AG04449 (cell line): Measurements from ENCODE around the gene PCP4L1.
"Not testable (repeated sequence)": the region's sequence is repeated elsewhere in the genome, so short reads cannot be mapped to it uniquely, and the experiment has no call there.

Experiments used
- CTCF ChIA-PET: fragments of 350-600 bp; formaldehyde crosslinking; extraction: SDS; loops from one replicate; lab custom pipeline; 2021; ENCODE audit warnings: antibody characterized with exemption; lab: Yijun Ruan, JAX
- POLR2A ChIA-PET: fragments of 400-600, 350-600 bp; formaldehyde crosslinking; extraction: SDS; loops from one replicate; lab custom pipeline; 2020; ENCODE audit warnings: antibody characterized with exemption, inconsistent platforms; lab: Yijun Ruan, JAX
- DNase-seq: peaks from one replicate; pipeline ENCODE4 v3.0.0-alpha.2; 2010; ENCODE audit warnings: low read depth, low spot score
- H3K4me3 ChIP-seq: 2 replicates; pipeline ENCODE4 v1.5.1; 2011; ENCODE audit warnings: low read depth, mild to moderate bottlenecking, control low read depth, low read length
- CTCF ChIP-seq: IDR thresholded peaks from one replicate; pipeline ENCODE4 v1.5.1; 2011; ENCODE audit warnings: mild to moderate bottlenecking, moderate library complexity, low read length, control low read depth, inconsistent platforms; ENCODE audit not compliant: insufficient read depth; ENCODE audit errors: missing control alignments

PCP4L1 gene

DNA sequence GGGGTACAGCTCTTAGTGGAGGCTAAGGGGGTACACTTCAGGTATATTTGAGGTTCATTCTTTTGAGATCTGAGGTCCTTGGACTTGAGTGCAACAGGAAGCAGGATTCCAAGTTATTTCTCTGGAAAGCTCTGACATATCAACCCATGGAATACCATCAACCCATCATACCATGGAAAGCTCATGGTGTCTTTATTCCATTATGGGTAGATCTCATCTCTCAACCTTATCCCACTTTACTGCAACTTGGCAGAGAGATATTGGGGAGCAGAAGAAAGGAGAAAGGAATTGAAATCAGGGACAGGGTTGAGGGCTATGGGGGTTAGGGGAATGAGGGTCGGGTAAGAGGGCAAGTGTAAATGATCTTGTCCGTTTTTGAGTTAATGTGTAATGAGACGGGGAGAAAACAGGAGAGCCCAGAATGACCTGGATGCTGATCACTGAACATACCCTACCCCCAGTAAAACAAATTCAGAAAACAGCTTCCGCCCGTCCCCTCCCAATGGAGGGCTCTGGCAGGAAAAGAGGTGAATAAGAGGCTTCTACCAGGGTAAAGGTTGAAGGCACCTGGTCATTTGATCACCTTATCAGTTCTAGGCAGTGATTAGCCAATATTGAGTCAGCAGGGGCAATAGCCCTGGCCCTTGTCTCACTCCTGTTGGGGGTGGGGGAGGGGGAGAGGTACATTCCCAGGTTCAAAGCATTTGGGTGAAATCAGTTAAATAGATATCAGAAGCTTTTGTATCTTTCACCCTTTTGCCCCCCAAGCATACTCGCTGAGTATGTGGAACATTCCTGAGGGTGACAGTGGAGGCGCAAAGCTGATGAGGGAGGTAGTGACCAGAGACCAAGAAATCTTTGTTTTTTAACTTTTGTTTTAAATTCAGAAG is 34.5 kb upstream of the PCP4L1 start:
- POLR2A ChIA-PET: interaction anchor here (0.6 kb wide), 1 partner anchor 22 kb away, joined by 3 read pairs; the partner anchor contains the start of gene NDUFS2

DNA sequence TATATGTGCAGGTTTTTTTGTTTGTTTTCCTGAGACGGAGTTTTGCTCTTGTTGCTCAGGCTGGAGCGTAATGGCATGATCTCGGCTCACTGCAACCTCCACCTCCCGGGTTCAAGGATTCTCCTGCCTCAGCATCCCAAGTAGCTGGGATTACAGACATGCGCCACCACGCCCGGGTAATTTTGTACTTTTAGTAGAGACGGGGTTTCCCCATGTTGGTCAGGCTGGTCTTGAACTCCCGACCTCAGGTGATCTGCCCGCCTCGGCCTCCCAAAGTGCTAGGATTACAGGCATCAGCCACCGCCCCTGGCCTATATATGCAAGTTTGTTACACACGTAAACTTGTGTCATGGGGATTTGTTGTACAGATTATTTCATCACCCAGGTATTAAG is 33.9 kb upstream of the PCP4L1 start:
- CTCF ChIA-PET: interaction anchor here (0.9 to 23.5 kb wide), 15 partner anchors 7 to 157 kb away, joined by 3 to 758 read pairs (median 37); partner anchors contain the start of genes ADAMTS4, FCER1G, NDUFS2 and NR1I3
- DNase-seq, H3K4me3 ChIP-seq, POLR2A ChIA-PET: not testable (repeated sequence)

More for the DNA sequence above, 34.5 kb upstream of the PCP4L1 start:
- H3K4me3 ChIP-seq: no peak overlapping the region
- no peak for TF ChIP-seq CTCF
- DNase-seq: no peak
- CTCF ChIA-PET: interaction anchor here (1.5 to 23.5 kb wide), 11 partner anchors 6 to 158 kb away, joined by 4 to 758 read pairs (median 64); partner anchors contain the start of genes ADAMTS4, FCER1G, NDUFS2 and NR1I3

- no peak for TF ChIP-seq CTCF
- DNase-seq: no peak
- POLR2A ChIA-PET: interaction anchor here (0.7 to 1.3 kb wide), 6 partner anchors 8 to 165 kb away, joined by 4 to 9 read pairs (median 5); partner anchors contain the start of genes ADAMTS4, NDUFS2 and SDHC
- CTCF ChIA-PET: interaction anchor here (0.8 to 23.5 kb wide), 23 partner anchors 7 to 163 kb away, joined by 3 to 758 read pairs (median 24); partner anchors contain the start of genes ADAMTS4, CFAP126, FCER1G and NDUFS2
- no peak overlapping the region for H3K4me3 ChIP-seq
These were observed 33.4 kb upstream of the PCP4L1 start for GRCh38 chr1:161225178-161225533.

DNA sequence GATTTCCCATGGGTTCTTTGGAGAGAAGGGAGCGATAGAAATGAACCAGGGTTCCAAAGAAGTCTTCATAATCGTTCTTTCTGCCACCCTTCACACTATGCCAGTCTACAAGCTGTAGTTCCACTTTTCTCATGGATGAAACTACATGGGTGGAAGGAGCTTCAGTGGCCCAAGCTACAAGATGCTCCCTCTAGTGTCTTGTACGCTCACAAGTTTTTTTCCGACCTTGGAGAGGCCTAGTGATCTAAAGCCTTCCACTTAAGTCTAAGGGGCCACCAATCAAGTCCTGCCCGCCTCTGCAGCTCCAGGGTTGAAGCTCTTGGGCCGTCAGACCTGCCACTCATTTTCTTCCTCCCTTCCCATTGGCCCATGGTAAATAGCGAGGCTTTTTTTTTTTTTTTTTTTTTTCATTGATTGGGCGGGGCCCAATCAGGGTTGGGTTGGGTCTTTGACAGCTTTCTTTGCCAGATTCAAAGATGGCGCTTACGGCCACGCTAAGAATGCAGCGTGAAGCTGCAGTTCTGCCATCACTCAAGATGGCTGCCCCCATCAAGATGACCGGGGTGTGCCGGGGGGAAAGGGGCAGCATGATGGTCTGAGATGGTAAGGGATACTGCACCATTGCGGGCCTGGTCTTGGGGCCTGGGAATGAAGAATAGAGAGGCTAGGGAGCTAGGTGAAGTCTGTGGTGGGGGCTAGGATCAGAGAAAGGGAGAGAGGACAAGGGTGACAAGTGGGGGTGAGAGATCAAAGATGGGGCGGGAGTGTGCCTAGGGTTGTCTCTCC is 32.8 kb upstream of the PCP4L1 start, which contains the start of gene TOMM40L:
TOMM40L (plus strand) TSS at position 527 of the 786 bp plus-strand sequence. CDS start 430 bp downstream, outside the sequence.
- peak within 1 kb of the TSS; percentile 95 for H3K4me3 ChIP-seq
- peak; percentile 99 for DNase-seq
- ChIA-PET CTCF (interaction anchor here (0.8 to 23.5 kb wide), 29 partner anchors 8 to 163 kb away, joined by 3 to 758 read pairs (median 10); partner anchors contain the start of genes ADAMTS4, CFAP126, FCER1G and NDUFS2), POLR2A (interaction anchor here (0.7 to 1.3 kb wide), 6 partner anchors 8 to 164 kb away, joined by 4 to 9 read pairs (median 5); partner anchors contain the start of genes ADAMTS4, NDUFS2 and SDHC)
- peak; percentile 77 for TF ChIP-seq CTCF

DNA sequence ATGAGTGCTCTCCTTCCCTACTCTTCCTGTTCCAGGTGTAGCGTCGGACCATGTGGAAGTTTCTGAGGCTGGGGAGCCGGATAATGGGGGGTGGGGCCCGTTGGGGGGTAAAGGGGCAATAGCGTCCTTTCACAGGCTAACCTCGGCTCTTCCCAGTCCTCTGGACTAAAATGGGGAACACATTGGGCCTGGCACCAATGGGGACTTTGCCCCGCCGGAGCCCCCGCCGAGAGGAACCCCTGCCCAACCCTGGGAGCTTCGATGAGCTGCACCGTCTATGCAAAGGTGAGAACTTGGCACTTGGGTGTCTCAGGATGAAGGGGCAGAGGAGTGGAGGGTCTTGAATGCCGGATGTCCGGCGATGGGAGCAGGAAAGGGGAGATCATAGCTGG is 32.2 kb upstream of the PCP4L1 start:
- no peak for TF ChIP-seq CTCF
- DNase-seq: no peak
- peak overlapping the region; percentile 95 for H3K4me3 ChIP-seq
- CTCF ChIA-PET: interaction anchor here (0.5 to 23.5 kb wide), 34 partner anchors 8 to 238 kb away, joined by 3 to 758 read pairs (median 10); partner anchors contain the start of genes ADAMTS4, CFAP126, FCER1G and NDUFS2
- POLR2A ChIA-PET: interaction anchor here (1.2 to 1.3 kb wide), 2 partner anchors 29 to 163 kb away, joined by 5 to 9 read pairs; no protein-coding TSS in a partner anchor

DNA sequence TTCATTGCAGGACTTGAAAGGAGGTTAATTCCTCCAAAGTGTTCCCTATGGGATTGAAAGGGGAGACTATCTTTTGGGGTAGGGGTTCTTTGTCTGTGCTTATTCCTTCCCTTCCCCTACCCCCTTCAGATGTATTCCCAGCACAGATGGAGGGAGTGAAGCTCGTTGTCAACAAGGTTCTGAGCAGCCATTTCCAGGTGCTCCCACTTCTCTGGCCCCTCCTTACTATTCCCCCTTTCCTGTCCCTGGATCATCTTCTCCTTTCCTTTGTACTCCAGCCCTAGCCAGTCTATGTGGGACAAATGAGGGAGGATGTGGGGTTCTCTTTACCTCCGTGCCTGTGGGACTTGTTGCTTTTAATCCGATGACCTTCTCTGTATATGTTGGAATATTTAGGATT is 31.8 kb upstream of the PCP4L1 start:
- peak overlapping the region; percentile 95 for H3K4me3 ChIP-seq
- no peak for TF ChIP-seq CTCF
- CTCF ChIA-PET: interaction anchor here (0.5 to 23.5 kb wide), 35 partner anchors 9 to 239 kb away, joined by 3 to 758 read pairs (median 10); partner anchors contain the start of genes ADAMTS4, CFAP126, FCER1G and NDUFS2
- no peak for DNase-seq
- POLR2A ChIA-PET: no interaction called here
